CD4-positive, alpha-beta T cell treated with Interleukin-6 for 4 hours (primary cell): ENCODE data around the gene TTF2.
"Not testable (repeated sequence)": the region's sequence is repeated elsewhere in the genome, so short reads cannot be mapped to it uniquely, and the experiment has no call there.

Source experiments
- DNase-seq: peaks from one replicate; pipeline ENCODE4 v3.0.0-alpha.2; 2020; ENCODE audit warnings: mixed read lengths

Gene TTF2

GRCh38 chr1:117094841-117095604, 34.9 kb downstream of the TTF2 start:
- no peak for DNase-seq

GRCh38 chr1:117096951-117097408, 36.9 kb downstream of the TTF2 start:
- no peak for DNase-seq

GRCh38 chr1:117097443-117097842, 37.3 kb downstream of the TTF2 start:
- DNase-seq, result no peak

- DNase-seq, result no peak
Observed at GRCh38 chr1:117098287-117098890, 38.3 kb downstream of the TTF2 start.

- DNase-seq, result no peak
Observed at GRCh38 chr1:117101334-117101733, 41.2 kb downstream of the TTF2 start.

- DNase-seq, result not testable (repeated sequence)
Observed at GRCh38 chr1:117101858-117102257, 41.7 kb downstream of the TTF2 start.

- no peak for DNase-seq
Observed at GRCh38 chr1:117104986-117105385, 44.9 kb downstream of the TTF2 start.

- no peak for DNase-seq
Observed at GRCh38 chr1:117105722-117106121, 45.6 kb downstream of the TTF2 start.

GRCh38 chr1:117106478-117106877, 46.4 kb downstream of the TTF2 start:
- DNase-seq, result peak; percentile 27

GRCh38 chr1:117107364-117107763, 47.2 kb downstream of the TTF2 start:
- no peak for DNase-seq

GRCh38 chr1:117110774-117111173, 50.6 kb downstream of the TTF2 start:
- no peak for DNase-seq

GRCh38 chr1:117112047-117112717, 52.1 kb downstream of the TTF2 start:
- DNase-seq, result no peak

GRCh38 chr1:117113199-117113598, 53.1 kb downstream of the TTF2 start:
- no peak for DNase-seq

GRCh38 chr1:117114877-117115276, 54.8 kb downstream of the TTF2 start:
- no peak for DNase-seq

- no peak for DNase-seq
Observed at GRCh38 chr1:117116090-117116783, 56.1 kb downstream of the TTF2 start.

GRCh38 chr1:117116784-117117130, 56.6 kb downstream of the TTF2 start:
- no peak for DNase-seq

GRCh38 chr1:117117697-117118096, 57.6 kb downstream of the TTF2 start:
- no peak for DNase-seq

GRCh38 chr1:117118137-117118536, 58.0 kb downstream of the TTF2 start:
- no peak for DNase-seq

GRCh38 chr1:117119144-117119543, 59.0 kb downstream of the TTF2 start:
- not testable (repeated sequence) for DNase-seq

- DNase-seq, result no peak
Observed at GRCh38 chr1:117120774-117121588, 60.9 kb downstream of the TTF2 start.

GRCh38 chr1:117121589-117122329, 61.6 kb downstream of the TTF2 start, which contains the start of gene TRIM45:
Gene TRIM45, minus strand, starts transcription at chr1:117121749. Its CDS starts 548 bp downstream, at chr1:117121201.
- DNase-seq, result peak; percentile 89
